GM10248 (cell line): ENCODE measurements around the gene GOLGA7B.

Experiments used
- CTCF ChIA-PET: fragments of 300-600 bp; sonication (Branson Sonifier 250); formaldehyde crosslinking; extraction: SDS; loops from one replicate; lab custom pipeline; 2021; ENCODE audit warnings: antibody characterized with exemption; lab: Yijun Ruan, JAX
- POLR2A ChIA-PET: fragments of 350-650 bp; sonication (Branson Sonifier 250); formaldehyde crosslinking; extraction: SDS; loops from one replicate; lab custom pipeline; 2020; ENCODE audit warnings: antibody characterized with exemption; lab: Yijun Ruan, JAX
- DNase-seq: peaks from one replicate; pipeline ENCODE4 v3.0.0; 2012; ENCODE audit errors: extremely low spot score
- TF ChIP-seq, protein P1 (sequence below): IDR thresholded peaks from 2 replicates; pipeline ENCODE4 v1.5.1; 2012; ENCODE audit warnings: mild to moderate bottlenecking, low read depth; ENCODE audit errors: extremely low read depth, missing control alignments, control extremely low read depth

Gene GOLGA7B

DNA sequence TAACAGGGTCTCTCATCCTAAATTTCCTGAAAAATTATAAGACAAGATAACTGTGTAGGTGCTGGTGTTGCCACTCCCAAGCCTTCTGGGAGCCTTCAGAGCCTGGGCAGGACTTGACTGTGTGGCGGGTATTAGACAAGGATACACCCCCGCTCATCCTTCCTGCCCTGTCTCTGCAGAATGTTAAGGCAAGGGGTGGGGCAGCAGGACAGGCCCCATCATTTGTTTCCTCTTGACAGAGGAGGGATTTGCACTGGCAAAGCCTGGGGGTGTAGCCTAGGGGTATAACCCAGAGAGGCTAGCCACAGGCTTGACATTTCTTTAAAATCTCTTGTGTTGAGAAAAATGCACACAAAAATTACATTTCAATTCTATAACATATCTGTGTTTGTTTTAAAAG lies 63.5 kb downstream of the GOLGA7B start:
- TF ChIP-seq, protein P1, sequence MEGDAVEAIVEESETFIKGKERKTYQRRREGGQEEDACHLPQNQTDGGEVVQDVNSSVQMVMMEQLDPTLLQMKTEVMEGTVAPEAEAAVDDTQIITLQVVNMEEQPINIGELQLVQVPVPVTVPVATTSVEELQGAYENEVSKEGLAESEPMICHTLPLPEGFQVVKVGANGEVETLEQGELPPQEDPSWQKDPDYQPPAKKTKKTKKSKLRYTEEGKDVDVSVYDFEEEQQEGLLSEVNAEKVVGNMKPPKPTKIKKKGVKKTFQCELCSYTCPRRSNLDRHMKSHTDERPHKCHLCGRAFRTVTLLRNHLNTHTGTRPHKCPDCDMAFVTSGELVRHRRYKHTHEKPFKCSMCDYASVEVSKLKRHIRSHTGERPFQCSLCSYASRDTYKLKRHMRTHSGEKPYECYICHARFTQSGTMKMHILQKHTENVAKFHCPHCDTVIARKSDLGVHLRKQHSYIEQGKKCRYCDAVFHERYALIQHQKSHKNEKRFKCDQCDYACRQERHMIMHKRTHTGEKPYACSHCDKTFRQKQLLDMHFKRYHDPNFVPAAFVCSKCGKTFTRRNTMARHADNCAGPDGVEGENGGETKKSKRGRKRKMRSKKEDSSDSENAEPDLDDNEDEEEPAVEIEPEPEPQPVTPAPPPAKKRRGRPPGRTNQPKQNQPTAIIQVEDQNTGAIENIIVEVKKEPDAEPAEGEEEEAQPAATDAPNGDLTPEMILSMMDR: no peak
- no peak for DNase-seq
- CTCF ChIA-PET: interaction anchor here (0.7 to 8.4 kb wide), 4 partner anchors 9 to 130 kb away, joined by 3 to 193 read pairs (median 46); no protein-coding TSS in a partner anchor
- POLR2A ChIA-PET: no interaction called here

DNA sequence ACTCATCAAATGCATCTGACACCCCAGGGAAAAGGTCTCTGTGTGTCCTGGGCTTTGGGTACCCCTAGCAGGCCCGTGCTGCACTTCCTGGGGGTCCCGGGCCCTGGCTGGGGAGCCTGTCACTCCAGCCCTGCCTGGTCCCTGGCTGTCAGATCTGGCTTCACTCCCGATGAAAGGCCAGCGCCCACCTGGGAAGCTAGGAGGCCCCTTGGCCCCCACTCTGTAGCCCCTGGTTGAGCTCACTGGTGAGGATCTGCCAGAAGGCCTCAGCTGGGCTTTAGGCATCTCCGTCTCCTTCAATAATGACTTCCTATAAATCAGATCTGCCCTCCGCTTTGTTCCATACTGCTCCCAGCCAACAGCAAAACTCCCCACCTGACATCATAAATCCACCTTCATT lies 64.0 kb downstream of the GOLGA7B start:
- DNase-seq: no peak
- TF ChIP-seq, protein P1: no peak
- ChIA-PET POLR2A (no interaction called here), CTCF (interaction anchor here (0.7 to 8.4 kb wide), 4 partner anchors 9 to 137 kb away, joined by 3 to 193 read pairs (median 27); no protein-coding TSS in a partner anchor)

DNA sequence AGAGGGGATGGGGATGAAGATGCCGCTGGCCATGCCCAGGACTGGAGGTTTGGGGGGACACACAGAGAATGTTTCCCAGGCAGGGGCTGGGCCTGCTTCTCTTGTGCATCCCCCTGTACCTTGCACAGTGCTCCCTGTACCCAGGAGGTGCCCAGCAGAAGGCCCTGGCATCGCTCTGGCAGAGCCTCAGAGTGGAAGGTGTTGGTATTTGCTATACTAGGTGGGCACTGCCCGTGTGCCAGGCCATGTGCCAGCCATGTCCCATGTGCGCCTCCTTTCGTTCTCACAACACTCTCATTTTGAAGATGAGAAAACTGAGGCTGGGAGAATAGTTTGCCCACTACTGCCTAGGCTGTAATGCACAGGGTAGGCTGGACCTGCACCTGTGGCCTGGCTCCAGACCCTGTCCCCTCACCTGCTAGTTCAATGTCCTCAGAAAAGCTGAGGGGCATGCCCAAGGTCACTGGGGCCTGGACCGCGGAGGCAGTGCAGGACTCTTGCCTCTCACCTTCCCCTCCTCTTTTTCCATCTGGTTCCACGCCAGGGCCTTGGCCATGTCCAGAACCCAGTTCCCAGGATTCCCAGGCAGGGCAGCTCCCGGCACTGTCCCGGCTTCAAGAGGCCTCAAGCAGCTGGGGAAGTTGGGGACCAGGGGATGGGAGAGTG lies 64.7 kb downstream of the GOLGA7B start:
- TF ChIP-seq, protein P1: no peak
- CTCF ChIA-PET: interaction anchor here (0.8 to 8.4 kb wide), 28 partner anchors 10 to 1332 kb away, joined by 3 to 193 read pairs (median 5); no protein-coding TSS in a partner anchor
- POLR2A ChIA-PET: no interaction called here
- DNase-seq: no peak

- ChIA-PET CTCF (interaction anchor here (0.8 to 8.4 kb wide), 29 partner anchors 9 to 1332 kb away, joined by 3 to 193 read pairs (median 5); no protein-coding TSS in a partner anchor), POLR2A (no interaction called here)
- peak; percentile 85 for DNase-seq
- TF ChIP-seq, protein P1: peak; percentile 89
Observed at GRCh38 chr10:97914837-97915211, 65.2 kb downstream of the GOLGA7B start.

- DNase-seq: no peak
- TF ChIP-seq, protein P1: no peak
- ChIA-PET POLR2A (no interaction called here), CTCF (interaction anchor here (1.0 to 8.4 kb wide), 27 partner anchors 9 to 1331 kb away, joined by 3 to 193 read pairs (median 5); no protein-coding TSS in a partner anchor)
Observed at GRCh38 chr10:97915346-97916131, 65.9 kb downstream of the GOLGA7B start.

- no peak for DNase-seq
- ChIA-PET CTCF (interaction anchor here (1.3 to 8.4 kb wide), 4 partner anchors 12 to 390 kb away, joined by 3 to 193 read pairs (median 29); no protein-coding TSS in a partner anchor), POLR2A (no interaction called here)
- TF ChIP-seq, protein P1: no peak
Observed at GRCh38 chr10:97916586-97916985, 66.9 kb downstream of the GOLGA7B start.
